Pancreas (tissue), 10 donors: ENCODE results near the gene FOXL2NB. TPM values are rescaled to one million over a fixed set of nuclear protein-coding genes. Genes with fewer than 3 reads are reported as not detected.
A peak's percentile ranks its signal among the peaks of the same experiment; 100 is the strongest.

Experiments used
- ATAC-seq, 4 donors: fragments of 200-7000 bp; cut with Tn5 transposase; one replicate each; pipeline versions ENCODE4 v1.8.0 to v1.9.1; 2020; ENCODE audit warnings: mild to moderate bottlenecking in 4 of 4, moderate library complexity in 4 of 4
- DNase-seq, 6 donors: peaks; one replicate each; pipeline ENCODE4 v3.0.0-alpha.2; 2020
- FAIRE-seq: peaks from 2 replicates; lab custom pipeline; 2012; peaks lifted over from hg19 to GRCh38; lab: Jason Lieb, UNC
- H3K27ac ChIP-seq, 4 donors: fragments of 200-600 bp; sonication (generic); 1 replicate in 3 of 4; 2 replicates in 1 of 4; pipeline versions ENCODE4 v1.5.0 to v1.8.0; 2020
- H3K27me3 ChIP-seq, 4 donors: fragments of 200-600 bp; one replicate each; pipeline ENCODE4 v1.8.0; 2021
- H3K36me3 ChIP-seq, 3 donors: fragments of 200-600 bp; sonication (generic) in 1 of 3; one replicate each; pipeline versions ENCODE4 v1.5.0 to v1.8.0; 2020 to 2021
- H3K4me1 ChIP-seq, 3 donors: fragments of 200-600 bp; one replicate each; pipeline ENCODE4 v1.8.0; 2021
- H3K4me3 ChIP-seq, 4 donors: fragments of 200-600 bp; sonication (generic) in 2 of 4; one replicate each; pipeline versions ENCODE4 v1.5.0 to v1.8.0; 2020 to 2021
- H3K9me3 ChIP-seq, 4 donors: fragments of 200-600 bp; one replicate each; pipeline ENCODE4 v1.8.0; 2021
- CTCF ChIP-seq, 4 donors: fragments of 200-600 bp; sonication (generic) in 3 of 4; IDR thresholded peaks; one replicate each; pipeline versions ENCODE4 v1.5.0 to v1.8.0; 2021; ENCODE audit warnings: antibody characterized with exemption in 4 of 4
- WGBS, 2 donors: extraction: QIAGEN DNeasy Blood & Tissue Kit; methylation state at CpG; one replicate each; pipeline ENCODE4 v1.1.7; 2013; 5-methylcytosine and 5-hydroxymethylcytosine counted together
- intact Hi-C, 3 donors: fragments of 100-400 bp; cut with DNase I; formaldehyde crosslinking; loops; one replicate each; pipeline versions ENCODE4 v1.11.1 to v1.14.2; 2022
- polyA plus RNA-seq, 2 donors: library from polyadenylated mRNA; stranded (reverse); fragments of 200-250 nt; gene quantifications; one replicate each; pipeline ENCODE4 v1.2.3, GENCODE V29; 2013
- total RNA-seq, 6 donors: library from RNA; stranded (reverse); fragmentation: NEBNext Ultra II Directional in 4 of 6; extraction: Animal tissue kit (Norgen Biotek cat#: 25700) in 4 of 6; gene quantifications; one replicate each; pipeline versions ENCODE4 v1.2.1 to v1.2.4, GENCODE V29; 2021 to 2023
- donor health status: healthy with polysubstance abuse.
- donor health status: DM: no; HTN: no; CAD: no; lungs with moderate emphysema.
- donor health status: DM: no; HTN: no; CAD: no.
- donor health status: control.
- donor health status: control.
- donor health status: Bipolar disorder and iron deficiency.
- donor health status: DM: yes; HTN: yes; CAD: no.
- donor health status: DM: no; HTN: no; CAD: no.
- donor health status: DM: no; HTN: no; CAD: no.
- donor health status: DM: yes; HTN: yes; CAD: no.

Gene FOXL2NB
- total and polyA plus RNA-seq, 8 donors, result 0.09 to 0.22 TPM; not detected in 6

DNA sequence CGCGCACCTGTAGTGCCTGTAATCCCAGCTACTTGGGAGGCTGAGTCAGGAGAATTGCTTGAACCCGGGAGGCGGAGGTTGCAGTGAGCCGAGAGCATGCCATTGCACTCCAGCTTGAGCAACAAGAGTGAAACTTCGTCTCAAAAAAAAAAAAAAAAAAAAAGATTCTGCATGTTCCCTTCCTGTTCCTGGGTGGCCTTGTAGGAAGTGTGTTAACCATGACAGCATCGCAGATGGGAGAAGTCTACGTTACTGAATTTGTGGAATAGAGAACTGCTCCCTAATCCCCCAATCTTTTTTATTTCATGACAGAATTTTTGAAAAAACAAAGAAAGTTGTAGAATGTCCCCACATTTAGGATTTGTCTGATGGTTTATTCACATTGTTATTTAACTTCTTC is 45.5 kb upstream of the FOXL2NB start:
- no peak for DNase-seq
- 68 to 76% methylated on average over 8 of the region's 8 CpGs for WGBS, 2 donors
- Histone ChIP-seq H3K27ac (no peak overlapping the region), H3K36me3 (no peaks in the 10 kb centered on the region), H3K4me3 (no peak overlapping the region), H3K9me3 (no peaks in the 10 kb centered on the region), H3K4me1 (peaks cover 0 to 6% (median 4%) of the 10 kb centered on the region in 3 donors), H3K27me3 (no peaks in the 10 kb centered on the region)
- TF ChIP-seq CTCF (IDR thresholded peaks at IDR 0.05), result no peak
- no peak for FAIRE-seq
- ATAC-seq, result peak in 2 of 4 donors; percentile 27 to 33
- intact Hi-C loops, result no loop called here

DNA sequence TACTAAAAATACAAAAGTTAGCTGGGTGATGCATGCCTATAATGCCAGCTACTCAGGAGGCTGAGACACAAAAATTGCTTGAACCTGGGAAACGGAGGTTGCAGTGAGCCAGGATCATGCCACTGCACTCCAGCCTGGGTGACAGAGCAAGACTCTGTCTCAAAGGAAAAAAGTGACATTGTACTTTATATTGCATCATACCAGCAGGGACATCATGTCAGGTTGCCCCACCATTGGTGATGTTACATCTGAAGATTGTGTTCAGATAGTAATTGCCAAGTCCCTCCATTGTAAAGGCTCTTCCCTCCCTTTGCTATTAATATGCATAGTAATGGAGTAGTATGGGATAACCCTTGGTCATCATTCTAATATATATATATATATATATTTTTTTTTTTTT is 44.8 kb upstream of the FOXL2NB start:
- WGBS, 2 donors, result 80 to 91% methylated on average over 1 of the region's 1 CpG
- Histone ChIP-seq H3K9me3 (no peaks in the 10 kb centered on the region), H3K36me3 (no peaks in the 10 kb centered on the region), H3K27me3 (no peaks in the 10 kb centered on the region), H3K4me3 (no peak overlapping the region), H3K27ac (no peak overlapping the region), H3K4me1 (peaks cover 0 to 6% (median 4%) of the 10 kb centered on the region in 3 donors)
- intact Hi-C loops, result no loop called here
- no peak for TF ChIP-seq CTCF (IDR thresholded peaks at IDR 0.05)
- FAIRE-seq, result no peak
- ATAC-seq, result no peak
- DNase-seq, result no peak

GRCh38 chr3:138907539-138907938 is 39.5 kb upstream of the FOXL2NB start:
- FAIRE-seq, result no peak
- no peak for TF ChIP-seq CTCF (IDR thresholded peaks at IDR 0.05)
- no peaks in the 10 kb centered on the region for H3K4me1 ChIP-seq
- no peaks in the 10 kb centered on the region for H3K36me3 ChIP-seq
- H3K27me3 ChIP-seq, result no peaks in the 10 kb centered on the region
- H3K27ac ChIP-seq, result no peak overlapping the region
- WGBS, 2 donors, result 91 to 95% methylated on average over 3 of the region's 3 CpGs
- H3K4me3 ChIP-seq, result no peak overlapping the region
- no peak for ATAC-seq
- no peaks in the 10 kb centered on the region for H3K9me3 ChIP-seq
- intact Hi-C loops, result no loop called here
- DNase-seq, result no peak

GRCh38 chr3:138908846-138909245 is 38.2 kb upstream of the FOXL2NB start:
- H3K27ac ChIP-seq, result no peak overlapping the region
- H3K27me3 ChIP-seq, result no peaks in the 10 kb centered on the region
- no peak for ATAC-seq
- DNase-seq, result no peak
- WGBS, 2 donors, result 91 to 95% methylated on average over 5 of the region's 5 CpGs
- no peak overlapping the region for H3K4me3 ChIP-seq
- FAIRE-seq, result no peak
- intact Hi-C loops, result no loop called here
- H3K9me3 ChIP-seq, result no peaks in the 10 kb centered on the region
- H3K36me3 ChIP-seq, result no peaks in the 10 kb centered on the region
- H3K4me1 ChIP-seq, result no peaks in the 10 kb centered on the region
- no peak for TF ChIP-seq CTCF (IDR thresholded peaks at IDR 0.05)

DNA sequence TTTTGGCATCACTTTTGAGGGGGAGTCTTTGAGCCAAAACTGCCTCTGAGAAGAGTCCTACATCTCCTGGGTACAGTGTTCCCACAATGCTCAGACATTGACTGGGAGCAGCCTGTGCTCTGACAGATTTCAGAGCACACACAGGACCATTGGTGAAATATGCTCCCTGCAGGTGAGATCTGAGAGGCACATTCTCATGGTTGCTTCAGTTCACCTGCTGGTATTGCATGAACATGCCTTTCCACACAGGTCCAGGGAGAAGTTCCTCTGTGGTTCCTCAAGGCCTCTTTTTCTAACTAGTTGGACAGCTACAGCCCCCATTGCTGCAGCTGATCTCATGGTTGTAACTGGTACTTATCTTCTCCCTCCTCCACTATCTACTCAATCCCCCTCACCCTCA is 37.1 kb upstream of the FOXL2NB start:
- ATAC-seq, result no peak
- intact Hi-C loops, result loop anchor here in 2 of 3 donors (10.0 kb wide), 2 partner anchors 205 to 315 kb away; partner anchors contain the start of gene CEP70 (in 2 of the 2)
- no peak overlapping the region for H3K4me3 ChIP-seq
- H3K9me3 ChIP-seq, result no peaks in the 10 kb centered on the region
- no peak for FAIRE-seq
- no peaks in the 10 kb centered on the region for H3K36me3 ChIP-seq
- DNase-seq, result no peak
- H3K27me3 ChIP-seq, result no peaks in the 10 kb centered on the region
- no peak overlapping the region for H3K27ac ChIP-seq
- peaks cover 0 to 5% (median 0%) of the 10 kb centered on the region in 3 donors for H3K4me1 ChIP-seq
- no peak for TF ChIP-seq CTCF (IDR thresholded peaks at IDR 0.05)
